Mononuclear cell (primary cell): ENCODE data around the gene GPR15. TPM values are rescaled to one million over a fixed set of nuclear protein-coding genes. Genes with fewer than 3 reads are reported as not detected.

Experiments
- H3K27me3 ChIP-seq: 2 replicates; pipeline ENCODE4 v1.6.0; 2011; ENCODE audit warnings: low read length, control low read depth; ENCODE audit not compliant: insufficient read depth
- H3K4me1 ChIP-seq: 2 replicates; pipeline ENCODE4 v1.5.1; 2011; ENCODE audit warnings: mild to moderate bottlenecking, low read length, control low read depth; ENCODE audit not compliant: insufficient read depth
- H3K4me3 ChIP-seq: 2 replicates; pipeline ENCODE4 v1.5.1; 2011; ENCODE audit warnings: mild to moderate bottlenecking, low read length, moderate library complexity
- H3K9me3 ChIP-seq: 2 replicates; pipeline ENCODE4 v1.5.1; 2011; ENCODE audit warnings: low read depth, mild to moderate bottlenecking, control low read depth, low read length
- total RNA-seq: library from RNA; depleted of rRNA; stranded (reverse); fragments of >200 nt; gene quantifications from one replicate; pipeline ENCODE4 v1.2.3, GENCODE V29; 2012

The GPR15 gene
- total RNA-seq, 1 donor = 40.1 TPM

- Histone ChIP-seq H3K4me1 (peaks cover 20% of the 10 kb centered on the region), H3K27me3 (no peaks in the 10 kb centered on the region), H3K9me3 (no peaks in the 10 kb centered on the region), H3K4me3 (peak overlapping the region; percentile 71)
Measured at GRCh38 chr3:98521897-98522543, 9.8 kb upstream of the GPR15 start.

GRCh38 chr3:98522544-98523281 lies 9.1 kb upstream of the GPR15 start, which contains the start of gene CLDND1:
Gene CLDND1, minus strand, starts transcription at chr3:98522902. Its CDS starts 1,478 bp downstream, at chr3:98521424.
- Histone ChIP-seq H3K27me3 (no peaks in the 10 kb centered on the region), H3K9me3 (no peaks in the 10 kb centered on the region), H3K4me1 (peaks cover 20% of the 10 kb centered on the region), H3K4me3 (peak within 1 kb of the TSS; percentile 71)

- no peaks in the 10 kb centered on the region for H3K27me3 ChIP-seq
- H3K4me3 ChIP-seq = no peak overlapping the region
- no peaks in the 10 kb centered on the region for H3K9me3 ChIP-seq
- peaks cover 13% of the 10 kb centered on the region for H3K4me1 ChIP-seq
Measured at GRCh38 chr3:98525494-98525893, 6.3 kb upstream of the GPR15 start.

GRCh38 chr3:98528474-98529346 lies 3.1 kb upstream of the GPR15 start:
- Histone ChIP-seq H3K9me3 (no peaks in the 10 kb centered on the region), H3K4me3 (no peak overlapping the region), H3K4me1 (no peaks in the 10 kb centered on the region), H3K27me3 (no peaks in the 10 kb centered on the region)

- no peak overlapping the region for H3K4me3 ChIP-seq
- no peaks in the 10 kb centered on the region for H3K9me3 ChIP-seq
- H3K27me3 ChIP-seq = no peaks in the 10 kb centered on the region
- H3K4me1 ChIP-seq = no peaks in the 10 kb centered on the region
Measured at GRCh38 chr3:98529856-98530459, 1.8 kb upstream of the GPR15 start.

GRCh38 chr3:98530676-98531075 lies 1.1 kb upstream of the GPR15 start:
- no peaks in the 10 kb centered on the region for H3K4me1 ChIP-seq

GRCh38 chr3:98532275-98532637 lies 478 bp downstream of the GPR15 start:
- Histone ChIP-seq H3K4me1 (no peaks in the 10 kb centered on the region), H3K9me3 (no peaks in the 10 kb centered on the region), H3K27me3 (no peaks in the 10 kb centered on the region), H3K4me3 (peak overlapping the region; percentile 4)

More at GRCh38 chr3:98530676-98531075, 1.1 kb upstream of the GPR15 start:
- Histone ChIP-seq H3K4me3 (no peak overlapping the region), H3K9me3 (no peaks in the 10 kb centered on the region), H3K27me3 (no peaks in the 10 kb centered on the region)

- Histone ChIP-seq H3K9me3 (no peaks in the 10 kb centered on the region), H3K27me3 (no peaks in the 10 kb centered on the region), H3K4me1 (no peaks in the 10 kb centered on the region), H3K4me3 (peak overlapping the region; percentile 4)
Measured at GRCh38 chr3:98532709-98533571, 1.2 kb downstream of the GPR15 start.

- no peaks in the 10 kb centered on the region for H3K4me1 ChIP-seq
- no peaks in the 10 kb centered on the region for H3K9me3 ChIP-seq
- H3K4me3 ChIP-seq = no peak overlapping the region
- H3K27me3 ChIP-seq = no peaks in the 10 kb centered on the region
Measured at GRCh38 chr3:98534168-98534567, 2.4 kb downstream of the GPR15 start.

- Histone ChIP-seq H3K9me3 (no peaks in the 10 kb centered on the region), H3K27me3 (no peaks in the 10 kb centered on the region), H3K4me3 (no peak overlapping the region), H3K4me1 (no peaks in the 10 kb centered on the region)
Measured at GRCh38 chr3:98534734-98535133, 3.0 kb downstream of the GPR15 start.

- Histone ChIP-seq H3K27me3 (no peaks in the 10 kb centered on the region), H3K9me3 (no peaks in the 10 kb centered on the region), H3K4me3 (no peak overlapping the region), H3K4me1 (no peaks in the 10 kb centered on the region)
Measured at GRCh38 chr3:98536456-98537017, 4.8 kb downstream of the GPR15 start.

- Histone ChIP-seq H3K9me3 (no peaks in the 10 kb centered on the region), H3K27me3 (no peaks in the 10 kb centered on the region), H3K4me1 (no peaks in the 10 kb centered on the region), H3K4me3 (no peak overlapping the region)
Measured at GRCh38 chr3:98540346-98540745, 8.6 kb downstream of the GPR15 start.

GRCh38 chr3:98541695-98542094 lies 9.9 kb downstream of the GPR15 start:
- no peak overlapping the region for H3K4me3 ChIP-seq
- H3K9me3 ChIP-seq = no peaks in the 10 kb centered on the region
- H3K4me1 ChIP-seq = no peaks in the 10 kb centered on the region
- H3K27me3 ChIP-seq = no peaks in the 10 kb centered on the region

- Histone ChIP-seq H3K27me3 (no peaks in the 10 kb centered on the region), H3K4me3 (no peak overlapping the region), H3K9me3 (no peaks in the 10 kb centered on the region), H3K4me1 (no peaks in the 10 kb centered on the region)
Measured at GRCh38 chr3:98542623-98543022, 10.8 kb downstream of the GPR15 start.
